ENCODE data around the gene U2AF1L4. TPM values are rescaled to one million over a fixed set of nuclear protein-coding genes. Genes with fewer than 3 reads are reported as not detected.

The U2AF1L4 gene
- total RNA-seq, 4 donors from 2014 or later, result 5.1 to 22.9 (median 13.4) TPM

- H3K9me3 ChIP-seq, result no peaks in the 10 kb centered on the region
- H3K27me3 ChIP-seq, result no peaks in the 10 kb centered on the region
- no peak for DNase-seq
- no peak overlapping the region for H3K27ac ChIP-seq
- no peak for TF ChIP-seq POLR2A (IDR thresholded peaks at IDR 0.05)
- TF ChIP-seq, protein P1, sequence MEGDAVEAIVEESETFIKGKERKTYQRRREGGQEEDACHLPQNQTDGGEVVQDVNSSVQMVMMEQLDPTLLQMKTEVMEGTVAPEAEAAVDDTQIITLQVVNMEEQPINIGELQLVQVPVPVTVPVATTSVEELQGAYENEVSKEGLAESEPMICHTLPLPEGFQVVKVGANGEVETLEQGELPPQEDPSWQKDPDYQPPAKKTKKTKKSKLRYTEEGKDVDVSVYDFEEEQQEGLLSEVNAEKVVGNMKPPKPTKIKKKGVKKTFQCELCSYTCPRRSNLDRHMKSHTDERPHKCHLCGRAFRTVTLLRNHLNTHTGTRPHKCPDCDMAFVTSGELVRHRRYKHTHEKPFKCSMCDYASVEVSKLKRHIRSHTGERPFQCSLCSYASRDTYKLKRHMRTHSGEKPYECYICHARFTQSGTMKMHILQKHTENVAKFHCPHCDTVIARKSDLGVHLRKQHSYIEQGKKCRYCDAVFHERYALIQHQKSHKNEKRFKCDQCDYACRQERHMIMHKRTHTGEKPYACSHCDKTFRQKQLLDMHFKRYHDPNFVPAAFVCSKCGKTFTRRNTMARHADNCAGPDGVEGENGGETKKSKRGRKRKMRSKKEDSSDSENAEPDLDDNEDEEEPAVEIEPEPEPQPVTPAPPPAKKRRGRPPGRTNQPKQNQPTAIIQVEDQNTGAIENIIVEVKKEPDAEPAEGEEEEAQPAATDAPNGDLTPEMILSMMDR (IDR thresholded peaks at IDR 0.05 in 4 of 5, conservative IDR thresholded peaks at IDR 0.05 in 1 of 5), result no peak
- in situ Hi-C loops (cut with MboI; ENCODE audit: low sequenced_read_pairs in 4 of 4) (no loop called here), intact Hi-C loops (cut with DNase I; ENCODE audit: low total_unique reads) (no loop called here)
- H3K36me3 ChIP-seq, result peaks cover 0 to 17% of the 10 kb centered on the region in 2 donors
- no peak overlapping the region for H3K4me3 ChIP-seq
- ATAC-seq, result no peak
- peaks cover 0 to 4% of the 10 kb centered on the region in 2 donors for H3K4me1 ChIP-seq
These were observed 35.5 kb upstream of the U2AF1L4 start for GRCh38 chr19:35780717-35781116.

GRCh38 chr19:35780058-35780457, 34.8 kb upstream of the U2AF1L4 start:
- Histone ChIP-seq H3K27me3 (no peaks in the 10 kb centered on the region), H3K9me3 (no peaks in the 10 kb centered on the region), H3K4me3 (no peak overlapping the region), H3K27ac (no peak overlapping the region), H3K4me1 (peaks cover 0 to 4% of the 10 kb centered on the region in 2 donors), H3K36me3 (peaks cover 0 to 17% of the 10 kb centered on the region in 2 donors)
- DNase-seq (no peak), ATAC-seq (no peak)
- TF ChIP-seq, protein P1 (IDR thresholded peaks at IDR 0.05 in 4 of 5, conservative IDR thresholded peaks at IDR 0.05 in 1 of 5), result no peak
- no peak for TF ChIP-seq POLR2A (IDR thresholded peaks at IDR 0.05)
- in situ Hi-C loops (cut with MboI; ENCODE audit: low sequenced_read_pairs in 4 of 4) (no loop called here), intact Hi-C loops (cut with DNase I; ENCODE audit: low total_unique reads) (no loop called here)

- Histone ChIP-seq H3K36me3 (peaks cover 0 to 17% of the 10 kb centered on the region in 2 donors), H3K27me3 (no peaks in the 10 kb centered on the region), H3K4me1 (peaks cover 4 to 5% of the 10 kb centered on the region in 2 donors), H3K27ac (no peak overlapping the region), H3K4me3 (no peak overlapping the region), H3K9me3 (no peaks in the 10 kb centered on the region)
- in situ Hi-C loops (cut with MboI; ENCODE audit: low sequenced_read_pairs in 4 of 4), result no loop called here
- intact Hi-C loops (cut with DNase I; ENCODE audit: low total_unique reads), result loop anchor here (5.0 to 10.0 kb wide), 2 partner anchors 67 to 216 kb away; partner anchors contain the start of gene SDHAF1
- no peak for TF ChIP-seq POLR2A (IDR thresholded peaks at IDR 0.05)
- ATAC-seq, result no peak
- no peak for DNase-seq
These were observed 33.8 kb upstream of the U2AF1L4 start for GRCh38 chr19:35779033-35779432.

- in situ Hi-C loops (cut with MboI; ENCODE audit: low sequenced_read_pairs in 4 of 4), result no loop called here
- no peak for ATAC-seq
- no peak for DNase-seq
- Histone ChIP-seq H3K36me3 (peaks cover 0 to 17% of the 10 kb centered on the region in 2 donors), H3K27me3 (no peaks in the 10 kb centered on the region), H3K4me1 (peaks cover 4 to 5% of the 10 kb centered on the region in 2 donors), H3K9me3 (no peaks in the 10 kb centered on the region), H3K4me3 (no peak overlapping the region), H3K27ac (no peak overlapping the region)
- intact Hi-C loops (cut with DNase I; ENCODE audit: low total_unique reads), result loop anchor here (5.0 to 10.0 kb wide), 2 partner anchors 66 to 217 kb away; partner anchors contain the start of gene SDHAF1
- TF ChIP-seq POLR2A (IDR thresholded peaks at IDR 0.05), result no peak
- TF ChIP-seq, protein P1 (IDR thresholded peaks at IDR 0.05 in 4 of 5, conservative IDR thresholded peaks at IDR 0.05 in 1 of 5), result no peak
These were observed 32.7 kb upstream of the U2AF1L4 start for GRCh38 chr19:35777961-35778360.

DNA sequence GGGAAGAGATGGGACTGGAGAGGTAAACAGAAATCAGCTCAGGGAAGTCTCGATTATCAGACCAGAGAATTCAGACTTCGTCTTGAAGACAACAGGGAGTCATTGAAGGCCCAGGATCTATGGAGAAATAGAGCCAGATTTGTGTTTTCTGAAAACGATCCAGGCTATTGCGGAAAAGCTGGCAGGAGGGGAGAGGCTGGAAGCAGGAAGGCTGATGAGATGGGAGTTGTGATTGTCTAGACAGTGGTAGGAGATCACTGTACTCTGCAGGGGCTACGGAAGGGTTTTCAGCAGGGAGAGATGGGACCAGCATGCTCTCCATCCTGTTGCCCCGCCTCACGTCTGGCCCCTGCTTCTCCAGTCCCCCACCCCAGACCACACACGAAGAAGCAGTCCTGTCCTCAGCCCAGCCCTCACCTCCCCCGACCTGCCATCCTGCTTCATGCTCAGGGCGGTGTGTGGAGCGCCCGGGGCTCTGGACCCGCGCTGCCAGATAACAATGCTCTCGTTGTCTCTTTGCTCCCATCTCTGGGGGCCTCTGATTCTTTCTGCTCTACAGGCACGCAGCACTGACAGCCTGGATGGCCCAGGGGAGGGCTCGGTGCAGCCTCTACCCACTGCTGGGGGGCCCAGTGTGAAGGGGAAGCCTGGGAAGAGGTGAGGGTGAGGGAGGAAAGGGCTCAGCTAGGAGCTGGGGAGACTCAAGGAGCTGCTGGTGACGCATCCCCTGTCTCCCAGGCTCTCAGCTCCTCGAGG, 32.0 kb upstream of the U2AF1L4 start:
- in situ Hi-C loops (cut with MboI; ENCODE audit: low sequenced_read_pairs in 4 of 4), result no loop called here
- Histone ChIP-seq H3K27ac (no peak overlapping the region), H3K27me3 (no peaks in the 10 kb centered on the region), H3K36me3 (peaks cover 0 to 17% of the 10 kb centered on the region in 2 donors), H3K4me3 (no peak overlapping the region), H3K4me1 (peaks cover 4 to 5% of the 10 kb centered on the region in 2 donors), H3K9me3 (no peaks in the 10 kb centered on the region)
- intact Hi-C loops (cut with DNase I; ENCODE audit: low total_unique reads), result loop anchor here (5.0 to 10.0 kb wide), 2 partner anchors 65 to 218 kb away; partner anchors contain the start of gene SDHAF1
- TF ChIP-seq, protein P1 (IDR thresholded peaks at IDR 0.05 in 4 of 5, conservative IDR thresholded peaks at IDR 0.05 in 1 of 5), result no peak
- no peak for TF ChIP-seq POLR2A (IDR thresholded peaks at IDR 0.05)
- no peak for DNase-seq
- no peak for ATAC-seq
